Neural cell (in vitro differentiated cells): ENCODE data around the gene TRAPPC10. TPM values are rescaled to one million over a fixed set of nuclear protein-coding genes. Genes with fewer than 3 reads are reported as not detected.

Experiments used
- H2AFZ ChIP-seq: fragments of 200-600, 300-800 bp; sonication (generic), shearing (Covaris generic); 2 replicates; pipeline ENCODE4 v1.6.0; 2014; ENCODE audit warnings: low read depth, mild to moderate bottlenecking, antibody characterized with exemption, low read length, moderate library complexity
- H3F3A ChIP-seq: fragments of 200-600 bp; shearing (Covaris generic); 2 replicates; pipeline ENCODE4 v1.6.1; 2016; ENCODE audit warnings: mild to moderate bottlenecking, moderate library complexity, mixed read lengths, antibody characterized with exemption, low read length; ENCODE audit not compliant: insufficient read depth, poor library complexity, severe bottlenecking
- H3K27ac ChIP-seq: fragments of 200-600, 300-800 bp; sonication (generic), shearing (Covaris generic); 2 replicates; pipeline ENCODE4 v1.5.1; 2014; ENCODE audit warnings: mild to moderate bottlenecking, low read length, moderate library complexity
- H3K27me3 ChIP-seq: fragments of 300-800, 200-600 bp; sonication (generic), shearing (Covaris generic); 2 replicates; pipeline ENCODE4 v1.6.0; 2014; ENCODE audit warnings: mild to moderate bottlenecking, low read depth, low read length, moderate library complexity; ENCODE audit not compliant: insufficient read depth
- H3K36me3 ChIP-seq: fragments of 300-800, 200-600 bp; sonication (generic), shearing (Covaris generic); 2 replicates; pipeline ENCODE4 v1.5.1; 2014; ENCODE audit warnings: mild to moderate bottlenecking, antibody characterized with exemption, low read length, moderate library complexity; ENCODE audit not compliant: insufficient read depth
- H3K4me2 ChIP-seq: fragments of 300-800, 200-600 bp; sonication (generic), shearing (Covaris generic); 2 replicates; pipeline ENCODE4 v1.6.0; 2014; ENCODE audit warnings: mild to moderate bottlenecking, low read length
- H3K4me3 ChIP-seq: fragments of 300-800, 200-600 bp; sonication (generic), shearing (Covaris generic); 2 replicates; pipeline ENCODE4 v1.5.1; 2014; ENCODE audit warnings: mild to moderate bottlenecking, low read length, moderate library complexity
- H3K79me2 ChIP-seq: fragments of 200-600 bp; shearing (Covaris generic); replicated peaks from 2 replicates; pipeline ENCODE4 v1.6.0; 2014; ENCODE audit warnings: mild to moderate bottlenecking, low read length, moderate library complexity; ENCODE audit not compliant: insufficient read depth
- H3K9ac ChIP-seq: fragments of 300-800, 200-600 bp; sonication (generic), shearing (Covaris generic); 2 replicates; pipeline ENCODE4 v1.6.1; 2016; ENCODE audit warnings: mild to moderate bottlenecking, low read length, mixed read lengths
- H3K9me2 ChIP-seq: fragments of 200-600 bp; shearing (Covaris generic); 2 replicates; pipeline ENCODE4 v1.6.1; 2016; ENCODE audit warnings: mild to moderate bottlenecking, low read length, mixed read lengths; ENCODE audit not compliant: insufficient read depth
- H3K9me3 ChIP-seq: fragments of 200-600, 300-800 bp; sonication (generic), shearing (Covaris generic); 2 replicates; pipeline ENCODE4 v1.6.1; 2016; ENCODE audit warnings: mild to moderate bottlenecking, mixed run types, low read length, moderate library complexity, mixed read lengths
- H4K20me1 ChIP-seq: fragments of 200-600 bp; shearing (Covaris generic); 2 replicates; pipeline ENCODE4 v1.6.1; 2016; ENCODE audit warnings: mild to moderate bottlenecking, mixed run types; ENCODE audit not compliant: insufficient read depth
- CTCF ChIP-seq: fragments of 450-650 bp; IDR thresholded peaks from 2 replicates; pipeline ENCODE4 v1.5.1; 2014; ENCODE audit warnings: antibody characterized with exemption, mild to moderate bottlenecking, moderate library complexity; ENCODE audit not compliant: poor library complexity, severe bottlenecking
- EP300 ChIP-seq: fragments of 450-650 bp; conservative IDR thresholded peaks from 2 replicates; pipeline ENCODE4 v1.6.1; 2014; ENCODE audit warnings: antibody characterized with exemption, mild to moderate bottlenecking, moderate library complexity; ENCODE audit not compliant: poor library complexity, severe bottlenecking
- EZH2 ChIP-seq: fragments of 200-600, 300-800 bp; shearing (Covaris generic), sonication (generic); IDR thresholded peaks from 2 replicates; pipeline ENCODE4 v1.6.1; 2014; ENCODE audit warnings: antibody characterized with exemption, low read length, borderline replicate concordance, mild to moderate bottlenecking; ENCODE audit not compliant: insufficient read depth, poor library complexity, severe bottlenecking
- MXI1 ChIP-seq: fragments of 450-650 bp; conservative IDR thresholded peaks from 2 replicates; pipeline ENCODE4 v1.6.1; 2014; ENCODE audit warnings: antibody characterized with exemption, mild to moderate bottlenecking; ENCODE audit not compliant: poor library complexity, severe bottlenecking
- POLR2AphosphoS5 ChIP-seq: IDR thresholded peaks from 2 replicates; pipeline ENCODE4 v1.6.1; 2012
- RAD21 ChIP-seq: fragments of 450-650 bp; conservative IDR thresholded peaks from 2 replicates; pipeline ENCODE4 v1.6.1; 2014; ENCODE audit warnings: antibody characterized with exemption, mild to moderate bottlenecking, moderate library complexity
- REST ChIP-seq: IDR thresholded peaks from 2 replicates; pipeline ENCODE4 v1.6.1; 2012; ENCODE audit warnings: borderline replicate concordance
- SMC3 ChIP-seq: fragments of 450-650 bp; conservative IDR thresholded peaks from 2 replicates; pipeline ENCODE4 v1.6.1; 2014; ENCODE audit warnings: antibody characterized with exemption, mild to moderate bottlenecking, moderate library complexity; ENCODE audit not compliant: poor library complexity
- TAF1 ChIP-seq: IDR thresholded peaks from 2 replicates; pipeline ENCODE4 v1.6.1; 2012; ENCODE audit warnings: low read depth
- polyA plus RNA-seq: library from polyadenylated mRNA; depleted of rRNA; stranded (reverse); fragments of >200 nt; gene quantifications from 2 replicates; pipeline ENCODE4 v1.2.3, GENCODE V29; 2014

The TRAPPC10 gene
- polyA plus RNA-seq, 1 donor from 2014 or later = 17.8 TPM

GRCh38 chr21:44083631-44084291 is 71.7 kb downstream of the TRAPPC10 start:
- TF ChIP-seq MXI1 (no peak), RAD21 (no peak), POLR2AphosphoS5 (no peak), EZH2 (no peak), EP300 (no peak), REST (no peak), CTCF (no peak), SMC3 (no peak), TAF1 (no peak)
- Histone ChIP-seq H3K27me3 (no peaks in the 10 kb centered on the region), H3K4me3 (no peak overlapping the region), H4K20me1 (no peaks in the 10 kb centered on the region), H3F3A (no peaks in the 10 kb centered on the region), H2AFZ (no peak overlapping the region), H3K9ac (no peak overlapping the region), H3K4me2 (no peak overlapping the region), H3K9me2 (no peaks in the 10 kb centered on the region), H3K9me3 (no peaks in the 10 kb centered on the region), H3K79me2 (no peaks in the 10 kb centered on the region), H3K27ac (no peak overlapping the region), H3K36me3 (peaks cover 6% of the 10 kb centered on the region)

- Histone ChIP-seq H2AFZ (no peak overlapping the region), H3K9me2 (no peaks in the 10 kb centered on the region), H3F3A (no peaks in the 10 kb centered on the region), H3K9ac (no peak overlapping the region), H3K27ac (no peak overlapping the region), H3K4me2 (no peak overlapping the region), H3K9me3 (no peaks in the 10 kb centered on the region), H4K20me1 (no peaks in the 10 kb centered on the region), H3K27me3 (no peaks in the 10 kb centered on the region), H3K79me2 (no peaks in the 10 kb centered on the region), H3K36me3 (peaks cover 6% of the 10 kb centered on the region), H3K4me3 (no peak overlapping the region)
- TF ChIP-seq RAD21 (no peak), TAF1 (no peak), CTCF (no peak), SMC3 (no peak), POLR2AphosphoS5 (no peak), EP300 (no peak), REST (no peak), MXI1 (no peak), EZH2 (no peak)
Observed at GRCh38 chr21:44084496-44085241, 72.6 kb downstream of the TRAPPC10 start.
